Adipose tissue (tissue), 3 donors: ENCODE results near the gene BAZ1B. TPM values are rescaled to one million over a fixed set of nuclear protein-coding genes. Genes with fewer than 3 reads are reported as not detected.
A peak's percentile ranks its signal among the peaks of the same experiment; 100 is the strongest.
"Not testable (repeated sequence)": the region's sequence is repeated elsewhere in the genome, so short reads cannot be mapped to it uniquely, and the experiment has no call there.

Experiments used
- H3K27ac ChIP-seq: one replicate; pipeline ENCODE4 v1.5.1; 2013; ENCODE audit warnings: low read depth, low read length
- WGBS, 3 donors: extraction: QIAGEN DNeasy Blood & Tissue Kit; methylation state at CpG; one replicate each; pipeline ENCODE4 v1.1.7; 2013; 5-methylcytosine and 5-hydroxymethylcytosine counted together
- polyA plus RNA-seq, 3 donors: library from polyadenylated mRNA; stranded (reverse); fragments of 200-250 nt; gene quantifications; one replicate each; pipeline ENCODE4 v1.2.3, GENCODE V29; 2013
- donor health status: healthy with polysubstance abuse.
- donor health status: Bipolar disorder and iron deficiency.
- donor health status: healthy.

The BAZ1B gene
- polyA plus RNA-seq, 3 donors = 10.8 to 31.0 (median 20.1) TPM

GRCh38 chr7:73549176-73549575 is 27.1 kb upstream of the BAZ1B start:
- WGBS, 3 donors = 74 to 91% (median 90%) methylated on average over 4 of the region's 4 CpGs
- no peak overlapping the region for H3K27ac ChIP-seq

GRCh38 chr7:73547841-73548240 is 25.7 kb upstream of the BAZ1B start:
- 91 to 93% (median 91%) methylated on average over 9 of the region's 9 CpGs for WGBS, 3 donors
- H3K27ac ChIP-seq = no peak overlapping the region

- no peak overlapping the region for H3K27ac ChIP-seq
- 98 to 100% (median 98%) methylated on average over 2 of the region's 2 CpGs for WGBS, 3 donors
These were observed 22.6 kb upstream of the BAZ1B start for GRCh38 chr7:73544678-73545077.

- no peak overlapping the region for H3K27ac ChIP-seq
- 91 to 95% (median 95%) methylated on average over 10 of the region's 10 CpGs for WGBS, 3 donors
These were observed 19.6 kb upstream of the BAZ1B start for GRCh38 chr7:73541722-73542121.

- H3K27ac ChIP-seq = no peak overlapping the region
- 92 to 95% (median 93%) methylated on average over 13 of the region's 13 CpGs for WGBS, 3 donors
These were observed 17.6 kb upstream of the BAZ1B start for GRCh38 chr7:73539709-73540108.

- WGBS, 3 donors = 94 to 100% (median 95%) methylated on average over 2 of the region's 2 CpGs
- not testable (repeated sequence) for H3K27ac ChIP-seq
These were observed 16.4 kb upstream of the BAZ1B start for GRCh38 chr7:73538510-73538909.

- 93 to 95% (median 94%) methylated on average over 15 to 16 of the region's 16 CpGs for WGBS, 3 donors
- no peak overlapping the region for H3K27ac ChIP-seq
These were observed 15.0 kb upstream of the BAZ1B start for GRCh38 chr7:73537051-73537450.

GRCh38 chr7:73536479-73536878 is 14.4 kb upstream of the BAZ1B start:
- 76 to 86% (median 85%) methylated on average over 5 of the region's 5 CpGs for WGBS, 3 donors
- no peak overlapping the region for H3K27ac ChIP-seq

GRCh38 chr7:73535918-73536317 is 13.8 kb upstream of the BAZ1B start:
- WGBS, 3 donors = 89 to 97% (median 96%) methylated on average over 7 of the region's 7 CpGs
- H3K27ac ChIP-seq = not testable (repeated sequence)

GRCh38 chr7:73533742-73534141 is 11.6 kb upstream of the BAZ1B start:
- H3K27ac ChIP-seq = no peak overlapping the region
- WGBS, 3 donors = 83 to 88% (median 88%) methylated on average over 9 of the region's 9 CpGs

- H3K27ac ChIP-seq = no peak overlapping the region
- 92 to 99% (median 96%) methylated on average over 6 of the region's 6 CpGs for WGBS, 3 donors
These were observed 10.1 kb upstream of the BAZ1B start for GRCh38 chr7:73532224-73532623.

GRCh38 chr7:73530800-73531199 is 8.7 kb upstream of the BAZ1B start:
- no peak overlapping the region for H3K27ac ChIP-seq
- 88 to 98% (median 94%) methylated on average over 3 of the region's 3 CpGs for WGBS, 3 donors

GRCh38 chr7:73526896-73527821 is 5.1 kb upstream of the BAZ1B start:
- no peak overlapping the region for H3K27ac ChIP-seq
- WGBS, 3 donors = 56 to 79% (median 65%) methylated on average over 6 to 8 of the region's 8 CpGs

GRCh38 chr7:73526158-73526494 is 4.0 kb upstream of the BAZ1B start:
- not testable (repeated sequence) for H3K27ac ChIP-seq
- WGBS, 3 donors = 48 to 54% (median 50%) methylated on average over 1 of the region's 1 CpG

GRCh38 chr7:73521636-73522104 is 423 bp downstream of the BAZ1B start:
- H3K27ac ChIP-seq = peak overlapping the region; percentile 19
- WGBS, 3 donors = 0 to 1% (median 1%) methylated on average over 37 to 61 of the region's 62 CpGs

GRCh38 chr7:73520673-73521635 is 1.1 kb downstream of the BAZ1B start:
- H3K27ac ChIP-seq = peak overlapping the region; percentile 73
- WGBS, 3 donors = 0 to 1% (median 0%) methylated on average over 35 to 36 of the region's 36 CpGs

GRCh38 chr7:73519867-73520672 is 2.0 kb downstream of the BAZ1B start:
- 64 to 70% (median 69%) methylated on average over 17 to 18 of the region's 18 CpGs for WGBS, 3 donors
- no peak overlapping the region for H3K27ac ChIP-seq

GRCh38 chr7:73518470-73518869 is 3.6 kb downstream of the BAZ1B start:
- no peak overlapping the region for H3K27ac ChIP-seq
- WGBS, 3 donors = 74 to 87% (median 86%) methylated on average over 5 of the region's 5 CpGs
